ENCODE measurements around the gene APEH.
"Not testable (repeated sequence)": the region's sequence is repeated elsewhere in the genome, so short reads cannot be mapped to it uniquely, and the experiment has no call there.

APEH gene

GRCh38 chr3:49681543-49681942 lies 7.4 kb downstream of the APEH start:
- DNase-seq (ENCODE audit: low read depth), result no peak
- H3K4me3 ChIP-seq (ENCODE audit: low read length), result no peak overlapping the region
- TF ChIP-seq CTCF (IDR thresholded peaks at IDR 0.05; ENCODE audit: insufficient read depth, low read depth, low read length, missing control alignments), result no peak

- H3K4me3 ChIP-seq (ENCODE audit: low read length), result no peak overlapping the region
- no peak for DNase-seq (ENCODE audit: low read depth)
- TF ChIP-seq CTCF (IDR thresholded peaks at IDR 0.05; ENCODE audit: insufficient read depth, low read depth, low read length, missing control alignments), result no peak
Measured at GRCh38 chr3:49683162-49683561, 9.0 kb downstream of the APEH start.

GRCh38 chr3:49684453-49684852 lies 10.3 kb downstream of the APEH start:
- H3K4me3 ChIP-seq (ENCODE audit: low read length); DNase-seq (ENCODE audit: low read depth): not testable (repeated sequence)

GRCh38 chr3:49685103-49685502 lies 11.0 kb downstream of the APEH start:
- not testable (repeated sequence) for H3K4me3 ChIP-seq (ENCODE audit: low read length); DNase-seq (ENCODE audit: low read depth)

GRCh38 chr3:49685846-49686245 lies 11.7 kb downstream of the APEH start:
- DNase-seq (ENCODE audit: low read depth); H3K4me3 ChIP-seq (ENCODE audit: low read length): not testable (repeated sequence)

GRCh38 chr3:49686346-49686745 lies 12.2 kb downstream of the APEH start:
- H3K4me3 ChIP-seq (ENCODE audit: low read length), result peak overlapping the region; percentile 44
- DNase-seq (ENCODE audit: low read depth), result peak; percentile 54

- H3K4me3 ChIP-seq (ENCODE audit: low read length), result peak overlapping the region; percentile 44
Measured at GRCh38 chr3:49686769-49687423, 12.7 kb downstream of the APEH start.

GRCh38 chr3:49687424-49687795 lies 13.3 kb downstream of the APEH start:
- not testable (repeated sequence) for DNase-seq (ENCODE audit: low read depth); H3K4me3 ChIP-seq (ENCODE audit: low read length)

More at GRCh38 chr3:49686769-49687423, 12.7 kb downstream of the APEH start:
- peak; percentile 78 for DNase-seq (ENCODE audit: low read depth)

GRCh38 chr3:49688338-49689045 lies 14.3 kb downstream of the APEH start:
- H3K4me3 ChIP-seq (ENCODE audit: low read length), result peak overlapping the region; percentile 92
- not testable (repeated sequence) for DNase-seq (ENCODE audit: low read depth)

GRCh38 chr3:49689046-49689907 lies 15.1 kb downstream of the APEH start, which contains the start of the genes MST1 and RNF123:
MST1 (minus strand) TSS chr3:49689474; CDS start chr3:49688691, 783 bp downstream.
RNF123 (plus strand) TSS chr3:49689557; CDS start chr3:49691166, 1,609 bp downstream.
- peak; percentile 33 for TF ChIP-seq CTCF (IDR thresholded peaks at IDR 0.05; ENCODE audit: insufficient read depth, low read depth, low read length, missing control alignments)
- DNase-seq (ENCODE audit: low read depth), result peak; percentile 87
- peak within 1 kb of the TSS; percentile 92 for H3K4me3 ChIP-seq (ENCODE audit: low read length)

GRCh38 chr3:49689908-49690624 lies 15.9 kb downstream of the APEH start:
- not testable (repeated sequence) for DNase-seq (ENCODE audit: low read depth)
- peak overlapping the region; percentile 92 for H3K4me3 ChIP-seq (ENCODE audit: low read length)

- DNase-seq (ENCODE audit: low read depth); H3K4me3 ChIP-seq (ENCODE audit: low read length): not testable (repeated sequence)
Measured at GRCh38 chr3:49690856-49691255, 16.7 kb downstream of the APEH start.

GRCh38 chr3:49691481-49691880 lies 17.3 kb downstream of the APEH start:
- H3K4me3 ChIP-seq (ENCODE audit: low read length); DNase-seq (ENCODE audit: low read depth): not testable (repeated sequence)

GRCh38 chr3:49694409-49695070 lies 20.4 kb downstream of the APEH start:
- not testable (repeated sequence) for H3K4me3 ChIP-seq (ENCODE audit: low read length); DNase-seq (ENCODE audit: low read depth)

Data from epithelial cell of esophagus (primary cell).